ENCODE results near the gene FNDC3B. TPM values are rescaled to one million over a fixed set of nuclear protein-coding genes. Genes with fewer than 3 reads are reported as not detected.

Gene FNDC3B
- total and polyA plus RNA-seq, 2 of the 8 experiments (the other 6 are each of a cell fraction or from before 2014, with no cell fraction given), result 14.1 to 44.4 TPM

GRCh38 chr3:172357850-172358754 is 318.7 kb downstream of the FNDC3B start:
- Histone ChIP-seq H2BK12ac (ENCODE audit: low read depth, low read length) (no peak overlapping the region), H2BK120ac (replicated peaks; ENCODE audit: low read depth, low read length) (no peak overlapping the region), H4K91ac (replicated peaks; ENCODE audit: insufficient read length, low read length) (no peak overlapping the region), H3K79me1 (ENCODE audit: low read depth, low read length) (no peaks in the 10 kb centered on the region), H2BK20ac (ENCODE audit: low read length) (no peak overlapping the region), H2BK5ac (ENCODE audit: low read depth, low read length) (no peak overlapping the region), H3K36me3 (ENCODE audit: control insufficient read depth in 2 of 4, insufficient read depth in 4 of 4, low read length in 3 of 4) (peaks cover 0 to 27% (median 8%) of the 10 kb centered on the region in 4 experiments; a peak in 7 of 8 replicates), H3K18ac (ENCODE audit: extremely low read depth, low read length) (no peak overlapping the region), H3K14ac (ENCODE audit: insufficient read length) (no peak overlapping the region), H4K20me1 (replicated peaks in 1 of 2; ENCODE audit: control insufficient read depth in 1 of 2, insufficient read depth in 2 of 2, low read length in 2 of 2) (no peaks in the 10 kb centered on the region), H3K27me3 (replicated peaks in 1 of 4; ENCODE audit: control insufficient read depth in 3 of 4, extremely low read depth in 1 of 4, insufficient read depth in 3 of 4, low read length in 3 of 4) (no peaks in the 10 kb centered on the region), H3K4me1 (replicated peaks in 1 of 4; ENCODE audit: control insufficient read depth in 3 of 4, insufficient read depth in 4 of 4, low read length in 3 of 4) (no peaks in the 10 kb centered on the region), H4K5ac (ENCODE audit: insufficient read length, low read depth, low read length) (no peak overlapping the region), H3K4me3 (ENCODE audit: extremely low read depth in 1 of 4, insufficient read depth in 2 of 4, low read depth in 3 of 4, low read length in 4 of 4) (no peak overlapping the region), H3K4me2 (ENCODE audit: insufficient read depth in 1 of 2, low read depth in 2 of 2, low read length in 2 of 2) (no peak overlapping the region), H2AFZ (ENCODE audit: low read length) (no peak overlapping the region), H3K9ac (replicated peaks in 1 of 4; ENCODE audit: extremely low read depth in 1 of 4, low read depth in 3 of 4, low read length in 3 of 4) (no peak overlapping the region), H3K23ac (ENCODE audit: insufficient read length) (no peak overlapping the region), H3K23me2 (ENCODE audit: low read depth, low read length) (no peaks in the 10 kb centered on the region), H3K79me2 (ENCODE audit: control insufficient read depth in 1 of 2, insufficient read depth in 2 of 2, low read length in 2 of 2) (no peaks in the 10 kb centered on the region), H3K56ac (replicated peaks; ENCODE audit: insufficient read length, low read depth, low read length) (no peak overlapping the region), H4K8ac (ENCODE audit: extremely low read depth, insufficient read depth, low read length) (no peak overlapping the region), H3K27ac (ENCODE audit: low read depth, low read length) (no peak overlapping the region), H3K4ac (replicated peaks; ENCODE audit: insufficient read length, low read depth, low read length) (no peak overlapping the region), H3K9me3 (ENCODE audit: insufficient read depth in 2 of 2, low read depth in 1 of 2, low read length in 1 of 2) (peaks cover 0 to 4% of the 10 kb centered on the region in 2 experiments; a peak in 1 of 4 replicates), H2AK5ac (ENCODE audit: low read depth, low read length) (no peak overlapping the region), H2BK15ac (ENCODE audit: low read length) (no peak overlapping the region)
- FAIRE-seq, result no peak
- no peak for TF ChIP-seq RFX5 (IDR thresholded peaks at IDR 0.05; ENCODE audit: borderline replicate concordance, low read depth, low read length)
- TF ChIP-seq, protein P1, sequence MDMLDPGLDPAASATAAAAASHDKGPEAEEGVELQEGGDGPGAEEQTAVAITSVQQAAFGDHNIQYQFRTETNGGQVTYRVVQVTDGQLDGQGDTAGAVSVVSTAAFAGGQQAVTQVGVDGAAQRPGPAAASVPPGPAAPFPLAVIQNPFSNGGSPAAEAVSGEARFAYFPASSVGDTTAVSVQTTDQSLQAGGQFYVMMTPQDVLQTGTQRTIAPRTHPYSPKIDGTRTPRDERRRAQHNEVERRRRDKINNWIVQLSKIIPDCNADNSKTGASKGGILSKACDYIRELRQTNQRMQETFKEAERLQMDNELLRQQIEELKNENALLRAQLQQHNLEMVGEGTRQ (IDR thresholded peaks at IDR 0.05; ENCODE audit: low read length), result no peak
- DNase-seq (ENCODE audit: low read depth in 1 of 2, low spot score in 2 of 2), result no peak
- POLR2A ChIA-PET (ENCODE audit: partially characterized antibody), result interaction anchor here (1.0 kb wide), 1 partner anchor 9 kb away, joined by 3 read pairs; no protein-coding TSS in a partner anchor
- CTCF ChIA-PET (ENCODE audit: partially characterized antibody), result interaction anchor here (0.9 to 1.6 kb wide), 4 partner anchors 10 to 45 kb away, joined by 3 to 5 read pairs (median 4); no protein-coding TSS in a partner anchor
- WGBS, 2 experiments (ENCODE audit: extremely low coverage in 1 of 2, insufficient coverage in 1 of 2, insufficient read length in 1 of 2, insufficient replicate concordance in 2 of 2, low coverage in 1 of 2, low lambda C conversion rate in 2 of 2, missing lambda C conversion rate in 1 of 2), result 88% methylated on average over 6 of the region's 6 CpGs; no CpG with 5 or more reads in 1 of the 2 experiments
